HG03135 (cell line): ENCODE data around the gene RPL36.

Experiments
- ATAC-seq: cut with Tn5 transposase; IDR thresholded peaks from one replicate; pipeline ENCODE4 v1.9.1; 2021; ENCODE audit warnings: mild to moderate bottlenecking, moderate library complexity; ENCODE audit not compliant: unreplicated experiment

The RPL36 gene

DNA sequence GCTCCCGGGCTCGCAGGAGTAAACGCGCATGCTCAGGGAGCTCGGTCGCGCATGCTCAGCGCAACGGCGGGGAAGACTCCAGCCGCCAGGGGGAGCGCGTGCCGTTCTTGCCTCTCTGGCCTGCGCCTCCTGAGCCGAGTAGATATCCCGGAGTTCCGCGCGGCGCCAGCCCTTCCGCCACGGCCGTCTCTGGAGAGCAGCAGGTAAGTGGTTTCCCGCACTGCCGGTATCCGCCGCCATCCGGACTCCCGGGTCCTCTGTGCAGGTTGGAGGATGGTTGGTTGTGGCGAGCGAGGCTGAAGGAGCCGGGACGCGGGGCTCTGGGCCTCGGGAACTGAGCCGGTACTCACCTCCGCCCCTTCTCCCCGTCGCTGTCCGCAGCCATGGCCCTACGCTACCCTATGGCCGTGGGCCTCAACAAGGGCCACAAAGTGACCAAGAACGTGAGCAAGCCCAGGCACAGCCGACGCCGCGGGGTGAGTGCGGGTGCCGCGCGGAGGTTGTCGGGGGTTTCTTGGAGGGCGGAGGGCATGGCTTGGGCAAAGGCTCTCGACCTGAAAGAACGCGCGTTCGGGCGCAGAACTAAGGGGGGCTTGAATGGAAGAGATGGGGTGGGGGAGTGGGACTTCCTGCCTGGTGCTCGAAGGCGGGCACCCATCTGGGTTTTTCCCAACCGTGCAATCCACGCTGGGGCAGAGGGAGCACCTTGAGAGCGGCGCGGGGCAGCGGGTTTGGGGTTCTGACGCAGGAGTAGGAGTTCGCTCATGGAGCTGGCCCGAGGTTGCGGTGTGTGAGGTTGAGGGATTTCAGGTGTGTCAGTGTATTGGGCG lies at the start of gene RPL36:
RPL36 (plus strand) TSS at position 171 of the 830 bp plus-strand sequence; CDS start at position 384, 213 bp downstream.
- ATAC-seq = peak; percentile 39

- no peak for ATAC-seq
Measured at GRCh38 chr19:5641171-5641570, 48.9 kb upstream of the RPL36 start.

DNA sequence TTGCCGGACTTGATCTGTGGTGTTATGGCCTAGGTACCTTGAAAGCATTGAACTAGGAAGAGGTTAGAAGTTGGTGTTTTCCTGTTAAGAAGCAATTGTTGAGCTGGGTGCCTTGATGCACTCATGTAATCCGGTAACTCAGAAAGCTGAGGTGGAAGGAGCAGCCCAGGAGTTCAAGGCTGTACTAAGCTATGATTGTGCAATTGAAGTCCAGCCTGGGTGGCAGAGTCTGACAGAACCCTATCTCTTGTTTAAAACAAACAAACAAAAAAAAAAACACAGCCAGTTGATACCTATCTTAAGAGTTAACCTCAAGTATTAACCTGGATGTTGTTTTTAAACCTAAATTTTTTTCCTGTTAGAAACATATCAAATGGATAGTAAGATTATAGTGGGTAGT lies 47.9 kb upstream of the RPL36 start:
- no peak for ATAC-seq

GRCh38 chr19:5643060-5643459 lies 47.0 kb upstream of the RPL36 start:
- no peak for ATAC-seq

- no peak for ATAC-seq
Measured at GRCh38 chr19:5644037-5644436, 46.1 kb upstream of the RPL36 start.

DNA sequence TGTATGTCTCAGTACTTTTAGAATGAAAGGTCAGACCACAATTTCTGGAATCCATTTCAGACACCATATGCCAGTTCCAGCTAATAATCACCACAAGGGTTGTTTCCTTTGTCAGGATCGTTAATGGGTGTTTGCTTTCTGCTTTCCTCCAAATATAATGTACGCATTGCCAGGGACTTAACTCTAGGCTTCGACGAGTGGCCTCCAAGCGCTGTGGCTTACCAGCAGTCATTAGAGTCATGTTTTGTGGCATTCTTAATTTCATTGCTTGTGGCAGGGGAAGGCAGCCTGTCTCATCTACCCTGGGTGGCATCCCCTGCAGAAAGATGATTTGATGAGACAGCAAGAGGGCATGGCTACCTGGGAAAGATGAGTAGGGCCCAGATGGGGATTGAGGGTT lies 44.7 kb upstream of the RPL36 start:
- ATAC-seq = no peak

DNA sequence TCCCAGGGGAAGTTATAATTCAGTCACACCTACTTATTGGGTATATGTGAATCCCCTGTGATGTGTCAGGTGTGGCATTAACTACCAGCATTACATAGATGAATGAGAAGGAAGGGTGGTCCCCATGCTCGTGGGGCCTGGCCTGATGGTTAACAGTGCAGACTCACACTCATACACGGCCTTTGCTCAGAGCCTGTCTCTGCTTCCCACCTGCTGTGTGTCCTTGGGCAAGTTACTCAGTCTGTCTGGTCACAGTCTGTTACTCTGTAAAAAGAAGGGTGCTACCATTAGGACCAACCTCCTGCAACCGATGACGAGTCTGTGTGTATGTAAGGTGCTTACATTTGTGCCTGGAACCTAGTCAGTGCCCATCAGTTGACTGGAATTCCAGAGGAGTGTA lies 43.4 kb upstream of the RPL36 start:
- ATAC-seq = no peak

- no peak for ATAC-seq
Measured at GRCh38 chr19:5648464-5648863, 41.6 kb upstream of the RPL36 start.

DNA sequence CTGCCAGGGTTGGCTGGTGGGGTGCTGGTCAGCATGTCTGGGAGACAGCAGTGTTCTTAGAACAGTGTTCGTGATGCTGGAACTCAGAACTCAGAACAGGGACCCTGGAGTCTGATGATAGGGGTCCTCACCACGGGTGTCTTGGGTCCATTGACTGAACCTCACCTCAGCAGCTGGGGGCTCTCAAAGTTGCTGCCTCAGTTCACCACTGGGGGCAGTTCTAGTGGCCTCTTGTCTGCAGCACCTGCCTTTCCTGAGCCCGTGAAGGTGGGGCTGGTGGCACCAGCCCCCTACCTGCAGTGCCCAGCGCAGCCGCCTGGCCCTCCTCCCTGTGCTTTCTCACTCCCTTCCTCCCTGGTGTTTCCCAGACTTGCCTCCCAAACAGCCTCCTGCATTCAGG lies 38.7 kb upstream of the RPL36 start:
- ATAC-seq = no peak

- no peak for ATAC-seq
Measured at GRCh38 chr19:5652261-5652660, 37.8 kb upstream of the RPL36 start.

DNA sequence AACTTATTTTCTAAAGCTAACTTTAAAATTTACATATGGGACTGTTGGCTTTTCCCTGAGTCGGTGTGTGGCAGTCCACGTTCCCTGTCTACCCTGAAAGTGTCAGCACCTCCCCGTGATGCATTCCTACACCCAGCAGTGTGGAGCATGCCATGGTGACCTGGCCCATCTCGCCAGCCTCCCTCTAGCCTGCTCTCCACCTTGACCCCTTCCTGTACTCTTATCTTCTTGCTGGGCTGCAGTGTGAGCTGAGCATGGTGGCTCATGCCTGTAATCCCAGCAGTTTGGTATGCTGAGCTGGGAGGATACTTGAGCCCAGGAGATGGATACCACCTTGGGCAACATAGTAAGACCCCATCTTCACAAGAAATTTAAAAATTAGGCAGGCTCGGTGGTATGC lies 35.2 kb upstream of the RPL36 start:
- ATAC-seq = no peak

DNA sequence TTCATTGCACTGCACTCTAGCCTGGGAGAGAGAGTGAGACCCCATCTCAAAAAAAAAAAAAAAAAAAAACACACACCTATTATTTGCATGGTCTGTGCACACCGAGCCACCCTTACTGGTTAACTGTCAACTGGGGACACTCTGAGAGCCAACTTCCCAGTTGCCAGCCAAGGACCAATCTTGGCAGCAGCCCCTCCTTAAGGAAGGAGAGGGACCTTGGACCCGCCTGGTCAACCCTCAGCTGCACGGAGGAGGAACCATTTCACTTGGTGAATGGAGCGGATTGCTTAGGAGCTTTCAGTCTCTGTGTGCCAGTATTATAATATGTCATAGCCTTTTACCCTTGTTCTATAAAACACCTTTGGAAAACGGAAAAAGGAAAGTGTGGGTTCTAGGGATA lies 34.7 kb upstream of the RPL36 start:
- ATAC-seq = no peak

DNA sequence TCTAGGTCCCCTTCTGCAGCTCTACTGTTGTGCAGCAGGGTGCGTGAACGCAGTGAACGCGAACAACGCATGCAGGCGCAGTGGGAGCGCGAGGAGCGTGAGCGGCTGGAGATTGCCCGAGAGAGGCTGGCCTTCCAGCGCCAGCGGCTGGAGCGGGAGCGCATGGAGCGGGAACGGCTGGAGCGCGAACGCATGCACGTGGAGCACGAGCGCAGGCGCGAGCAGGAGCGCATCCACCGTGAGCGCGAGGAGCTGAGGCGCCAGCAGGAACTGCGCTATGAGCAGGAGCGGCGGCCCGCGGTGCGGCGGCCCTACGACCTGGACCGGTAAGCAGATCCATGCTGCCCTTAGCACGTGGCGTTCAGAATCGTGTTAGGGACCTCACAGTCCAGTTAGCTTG lies 28.6 kb upstream of the RPL36 start:
- no peak for ATAC-seq

- no peak for ATAC-seq
Measured at GRCh38 chr19:5663904-5664303, 26.2 kb upstream of the RPL36 start.

GRCh38 chr19:5664515-5664914 lies 25.6 kb upstream of the RPL36 start:
- no peak for ATAC-seq

DNA sequence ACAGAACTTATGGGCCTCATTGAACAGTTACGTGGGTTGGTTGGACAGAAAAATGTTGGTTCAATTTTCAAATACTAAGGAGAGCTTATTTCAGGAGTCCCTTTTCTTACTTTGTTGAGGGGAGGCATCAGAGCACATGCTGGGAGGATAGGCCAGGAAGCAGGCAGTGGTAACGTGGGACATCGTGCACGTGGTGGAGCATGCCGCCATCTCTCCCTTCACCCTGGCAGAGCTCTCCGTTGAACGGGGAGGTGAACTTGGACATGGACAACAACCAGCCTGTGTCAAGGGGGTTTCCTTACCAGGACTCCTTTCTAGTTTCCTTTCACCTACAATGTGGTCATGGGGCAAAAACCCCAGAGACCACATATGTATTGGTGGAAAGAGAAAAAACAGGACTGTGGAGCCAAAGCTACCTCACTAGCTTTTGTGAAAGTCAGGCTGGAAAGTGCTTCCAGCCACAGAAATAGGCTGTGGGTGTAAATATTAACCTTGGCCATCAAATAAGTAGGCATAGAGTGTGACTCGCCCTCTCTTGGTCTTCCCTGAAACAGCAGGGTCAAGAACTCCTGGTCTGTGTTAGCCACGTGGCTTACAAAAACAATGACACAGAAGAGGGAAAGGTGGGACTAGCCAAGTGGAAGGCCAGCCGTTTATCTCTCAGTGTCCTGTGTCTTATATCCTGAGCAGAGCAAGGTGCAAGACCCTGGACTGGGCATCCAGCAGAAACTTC lies 24.1 kb upstream of the RPL36 start:
- no peak for ATAC-seq

GRCh38 chr19:5666921-5667610 lies 23.0 kb upstream of the RPL36 start:
- ATAC-seq = no peak

GRCh38 chr19:5667751-5668271 lies 22.3 kb upstream of the RPL36 start:
- ATAC-seq = no peak

DNA sequence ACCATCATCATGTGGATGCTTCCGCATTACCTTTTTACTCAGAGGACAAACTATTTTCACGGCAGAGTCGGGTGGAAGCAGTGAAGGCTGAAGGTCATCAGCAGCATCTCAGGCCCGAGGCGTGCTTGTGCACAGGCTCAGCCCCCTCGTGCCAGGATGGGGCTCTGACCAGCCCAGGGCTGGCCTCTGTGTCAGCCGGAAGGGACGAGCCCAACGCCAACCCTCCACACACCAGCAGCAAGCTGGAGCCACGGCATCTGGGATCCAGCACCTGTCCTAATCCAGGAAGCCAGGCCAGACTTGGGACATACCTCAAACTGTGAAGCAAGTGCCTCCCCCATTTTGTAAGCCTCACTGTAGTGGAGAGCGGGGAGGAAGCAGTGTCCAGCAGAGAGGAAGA lies 20.9 kb upstream of the RPL36 start:
- no peak for ATAC-seq

DNA sequence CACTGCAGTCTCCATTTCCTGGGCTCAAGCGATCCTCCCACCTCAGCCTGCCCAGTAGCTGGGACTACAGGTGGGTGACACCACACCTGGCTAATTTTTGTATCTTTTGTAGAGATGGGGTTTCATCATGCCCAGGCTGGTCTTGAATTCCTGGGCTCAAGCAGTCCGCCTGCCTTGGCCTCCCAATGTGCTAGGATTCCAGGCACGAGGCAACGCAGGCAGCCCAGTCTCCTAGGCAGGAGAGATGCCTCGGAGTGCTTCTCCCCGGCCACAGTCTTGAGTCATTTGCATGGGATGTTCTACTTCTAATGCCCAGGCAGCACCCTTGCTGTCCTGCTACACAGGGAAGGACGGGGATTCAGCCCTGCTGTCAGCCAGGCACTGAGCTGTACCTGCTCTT lies 18.5 kb upstream of the RPL36 start:
- no peak for ATAC-seq

DNA sequence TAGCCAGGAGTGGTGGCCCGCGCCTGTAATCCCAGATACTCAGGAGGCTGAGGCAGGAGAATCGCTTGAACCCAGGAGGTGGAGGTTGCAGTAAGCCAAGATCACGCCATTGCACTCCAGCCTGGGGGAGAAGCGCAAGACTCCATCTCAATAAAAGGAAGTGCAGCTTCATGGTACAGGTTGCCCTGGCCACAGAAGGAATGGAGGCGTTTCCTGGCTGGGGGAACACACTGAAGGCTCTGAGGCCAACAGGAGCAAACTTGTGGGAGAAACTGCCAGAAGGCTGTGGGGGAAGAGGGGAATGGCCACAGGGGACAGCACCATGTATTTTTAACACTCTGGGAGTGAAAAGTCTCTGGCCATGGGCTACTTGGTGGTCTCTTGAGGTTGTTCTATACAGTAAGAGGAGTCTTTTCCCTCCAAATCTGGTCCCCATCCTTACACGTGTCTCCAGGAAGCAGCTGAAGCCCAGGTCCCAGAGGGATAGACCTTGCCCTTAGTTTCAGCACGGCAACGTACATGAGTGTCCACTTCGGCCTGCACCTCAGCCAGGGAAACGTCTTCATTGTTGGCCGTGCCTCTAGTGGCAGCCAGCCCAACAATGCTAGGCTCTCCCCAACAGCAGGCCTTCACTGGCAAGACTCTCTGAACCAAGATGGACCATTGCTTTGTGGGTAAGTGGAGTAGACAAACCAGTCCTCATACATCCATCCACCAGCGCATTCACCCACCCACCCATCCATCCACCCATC lies 17.2 kb upstream of the RPL36 start:
- ATAC-seq = no peak
